ENCODE measurements around the gene AQP1. TPM values are rescaled to one million over a fixed set of nuclear protein-coding genes. Genes with fewer than 3 reads are reported as not detected.

The AQP1 gene
- total and polyA plus RNA-seq, 2 of the 8 experiments (the other 6 are each of a cell fraction or from before 2014, with no cell fraction given), result 0.18 to 0.19 TPM

GRCh38 chr7:30887464-30887872 lies 24.2 kb upstream of the AQP1 start:
- Histone ChIP-seq H3K9ac (replicated peaks in 1 of 4; ENCODE audit: extremely low read depth in 1 of 4, low read depth in 3 of 4, low read length in 3 of 4) (no peak overlapping the region), H2AFZ (ENCODE audit: low read length) (no peak overlapping the region), H2AK5ac (ENCODE audit: low read depth, low read length) (no peak overlapping the region), H2BK5ac (ENCODE audit: low read depth, low read length) (no peak overlapping the region), H3K14ac (ENCODE audit: insufficient read length) (no peak overlapping the region), H4K20me1 (replicated peaks in 1 of 2; ENCODE audit: control insufficient read depth in 1 of 2, insufficient read depth in 2 of 2, low read length in 2 of 2) (no peaks in the 10 kb centered on the region), H3K9me3 (ENCODE audit: insufficient read depth in 2 of 2, low read depth in 1 of 2, low read length in 1 of 2) (no peaks in the 10 kb centered on the region), H3K79me1 (ENCODE audit: low read depth, low read length) (no peaks in the 10 kb centered on the region), H4K5ac (ENCODE audit: insufficient read length, low read depth, low read length) (no peak overlapping the region), H4K8ac (ENCODE audit: extremely low read depth, insufficient read depth, low read length) (no peak overlapping the region), H2BK12ac (ENCODE audit: low read depth, low read length) (no peak overlapping the region), H3K4me1 (replicated peaks in 1 of 4; ENCODE audit: control insufficient read depth in 3 of 4, insufficient read depth in 4 of 4, low read length in 3 of 4) (peaks cover 2 to 11% (median 8%) of the 10 kb centered on the region in 4 experiments), H2BK20ac (ENCODE audit: low read length) (no peak overlapping the region), H2BK120ac (replicated peaks; ENCODE audit: low read depth, low read length) (no peak overlapping the region), H3K23ac (ENCODE audit: insufficient read length) (no peak overlapping the region), H3K27ac (ENCODE audit: low read depth, low read length) (no peak overlapping the region), H3K79me2 (ENCODE audit: control insufficient read depth in 1 of 2, insufficient read depth in 2 of 2, low read length in 2 of 2) (no peaks in the 10 kb centered on the region), H3K27me3 (replicated peaks in 1 of 4; ENCODE audit: control insufficient read depth in 3 of 4, extremely low read depth in 1 of 4, insufficient read depth in 3 of 4, low read length in 3 of 4) (no peaks in the 10 kb centered on the region), H3K18ac (ENCODE audit: extremely low read depth, low read length) (no peak overlapping the region), H3K36me3 (ENCODE audit: control insufficient read depth in 2 of 4, insufficient read depth in 4 of 4, low read length in 3 of 4) (no peaks in the 10 kb centered on the region; a peak in 1 of 8 replicates), H2BK15ac (ENCODE audit: low read length) (no peak overlapping the region), H3K56ac (replicated peaks; ENCODE audit: insufficient read length, low read depth, low read length) (no peak overlapping the region), H3K4ac (replicated peaks; ENCODE audit: insufficient read length, low read depth, low read length) (no peak overlapping the region), H3K4me3 (ENCODE audit: extremely low read depth in 1 of 4, insufficient read depth in 2 of 4, low read depth in 3 of 4, low read length in 4 of 4) (no peak overlapping the region), H3K23me2 (ENCODE audit: low read depth, low read length) (no peaks in the 10 kb centered on the region), H4K91ac (replicated peaks; ENCODE audit: insufficient read length, low read length) (no peak overlapping the region), H3K4me2 (ENCODE audit: insufficient read depth in 1 of 2, low read depth in 2 of 2, low read length in 2 of 2) (no peak overlapping the region)
- WGBS, 2 experiments (ENCODE audit: extremely low coverage in 1 of 2, insufficient coverage in 1 of 2, insufficient read length in 1 of 2, insufficient replicate concordance in 2 of 2, low coverage in 1 of 2, low lambda C conversion rate in 2 of 2, missing lambda C conversion rate in 1 of 2), result 64% methylated on average over 10 of the region's 10 CpGs; no CpG with 5 or more reads in 1 of the 2 experiments
- DNase-seq (ENCODE audit: low read depth in 1 of 2, low spot score in 2 of 2) (no peak), FAIRE-seq (no peak)
- ChIA-PET CTCF (ENCODE audit: partially characterized antibody) (interaction anchor here (0.6 to 3.4 kb wide), 15 partner anchors 9 to 143 kb away, joined by 3 to 15 read pairs (median 3); no protein-coding TSS in a partner anchor), POLR2A (ENCODE audit: partially characterized antibody) (no interaction called here)
- TF ChIP-seq CREB1 (IDR thresholded peaks at IDR 0.05), result no peak
- TF ChIP-seq ATF3 (IDR thresholded peaks at IDR 0.05; ENCODE audit: insufficient read depth, low read depth, low read length), result no peak
- no peak for TF ChIP-seq CBX5 (IDR thresholded peaks at IDR 0.05; ENCODE audit: low read depth, low read length)
- TF ChIP-seq GABPA (IDR thresholded peaks at IDR 0.05; ENCODE audit: borderline replicate concordance, insufficient read depth, low read length), result no peak
- no peak for TF ChIP-seq CHD1 (IDR thresholded peaks at IDR 0.05; ENCODE audit: low read depth, low read length)
- TF ChIP-seq BRCA1 (IDR thresholded peaks at IDR 0.05; ENCODE audit: low read depth, low read length), result no peak
- no peak for TF ChIP-seq ATF2 (IDR thresholded peaks at IDR 0.05; ENCODE audit: low read length)
